Retina (tissue), 1 donor: ENCODE results near the gene PPP1R26.

Experiments used
- DNase-seq: peaks from one replicate; pipeline ENCODE4 v3.0.0-alpha.2; 2016

Gene PPP1R26

GRCh38 chr9:135490166-135490870 lies 10.7 kb downstream of the PPP1R26 start:
- DNase-seq: no peak

- DNase-seq: no peak
Measured at GRCh38 chr9:135490980-135491464, 11.4 kb downstream of the PPP1R26 start.

GRCh38 chr9:135491764-135492163 lies 12.2 kb downstream of the PPP1R26 start:
- no peak for DNase-seq

- no peak for DNase-seq
Measured at GRCh38 chr9:135492886-135493669, 13.5 kb downstream of the PPP1R26 start.

GRCh38 chr9:135494791-135495559 lies 15.4 kb downstream of the PPP1R26 start:
- DNase-seq: no peak

GRCh38 chr9:135498381-135499126 lies 19.0 kb downstream of the PPP1R26 start:
- DNase-seq: no peak

GRCh38 chr9:135499326-135500070 lies 19.9 kb downstream of the PPP1R26 start:
- peak; percentile 98 for DNase-seq

GRCh38 chr9:135500071-135500524 lies 20.5 kb downstream of the PPP1R26 start:
- DNase-seq: peak; percentile 94

- peak; percentile 93 for DNase-seq
Measured at GRCh38 chr9:135500525-135501260, 21.1 kb downstream of the PPP1R26 start, which contains the start of gene MRPS2. TSS of gene MRPS2 (plus strand) at chr9:135500682. CDS start at chr9:135500711, 29 bp downstream.

- no peak for DNase-seq
Measured at GRCh38 chr9:135501261-135502167, 21.9 kb downstream of the PPP1R26 start.

GRCh38 chr9:135502168-135502872 lies 22.7 kb downstream of the PPP1R26 start:
- DNase-seq: no peak

GRCh38 chr9:135502873-135503321 lies 23.3 kb downstream of the PPP1R26 start:
- DNase-seq: no peak

GRCh38 chr9:135503371-135504261 lies 24.0 kb downstream of the PPP1R26 start:
- DNase-seq: no peak

- DNase-seq: peak; percentile 64
Measured at GRCh38 chr9:135504262-135505243, 25.0 kb downstream of the PPP1R26 start.

GRCh38 chr9:135505406-135506187 lies 26.0 kb downstream of the PPP1R26 start:
- DNase-seq: no peak
